HG02610 (cell line): Measurements from ENCODE around the gene NOD2.

ENCODE experiments used
- ATAC-seq: cut with Tn5 transposase; IDR thresholded peaks from one replicate; pipeline ENCODE4 v1.9.1; 2021; ENCODE audit warnings: mild to moderate bottlenecking, moderate library complexity; ENCODE audit not compliant: unreplicated experiment

The NOD2 gene

DNA sequence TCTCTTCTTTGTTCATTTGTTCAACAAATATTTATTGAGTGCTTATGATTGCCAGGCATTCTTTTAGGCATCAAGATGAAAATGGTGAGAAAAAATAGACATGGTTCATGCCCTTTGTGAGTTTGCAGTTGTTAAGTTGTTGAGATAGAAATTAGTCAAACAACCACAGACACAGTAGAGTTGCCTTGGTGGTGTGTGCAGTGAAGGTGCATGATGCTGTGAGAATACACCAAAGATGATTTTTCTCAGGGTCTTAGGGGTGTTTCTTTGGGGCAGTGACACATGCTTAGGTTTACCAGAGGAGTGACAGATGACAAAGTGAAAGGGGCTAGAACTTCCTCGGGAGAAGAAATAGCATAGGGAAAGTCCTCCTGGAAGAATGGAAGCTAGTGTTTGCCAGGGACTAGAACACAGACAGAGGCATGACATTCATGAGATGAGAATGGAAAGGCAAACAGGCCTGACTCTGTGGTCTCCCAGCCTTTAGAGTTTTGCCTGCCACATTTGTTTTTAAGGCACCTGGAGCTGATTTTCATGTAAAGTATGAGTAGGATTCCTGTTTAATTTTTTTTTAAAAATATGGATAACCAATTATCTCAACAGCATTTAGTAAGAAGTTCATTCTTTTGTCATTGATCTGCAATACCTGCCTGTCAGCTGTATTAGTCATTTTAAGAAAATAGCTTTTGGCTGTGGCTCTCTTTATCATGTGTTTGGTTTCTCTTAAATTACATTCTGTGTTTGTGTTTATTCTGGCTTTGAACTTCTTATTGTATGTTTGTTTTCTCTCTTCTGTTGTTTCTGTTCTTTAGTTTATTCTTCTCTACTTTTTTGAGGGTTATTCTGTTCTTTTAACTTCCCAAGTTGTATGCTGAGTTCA is 85.1 kb downstream of the NOD2 start:
- ATAC-seq = peak; percentile 81

DNA sequence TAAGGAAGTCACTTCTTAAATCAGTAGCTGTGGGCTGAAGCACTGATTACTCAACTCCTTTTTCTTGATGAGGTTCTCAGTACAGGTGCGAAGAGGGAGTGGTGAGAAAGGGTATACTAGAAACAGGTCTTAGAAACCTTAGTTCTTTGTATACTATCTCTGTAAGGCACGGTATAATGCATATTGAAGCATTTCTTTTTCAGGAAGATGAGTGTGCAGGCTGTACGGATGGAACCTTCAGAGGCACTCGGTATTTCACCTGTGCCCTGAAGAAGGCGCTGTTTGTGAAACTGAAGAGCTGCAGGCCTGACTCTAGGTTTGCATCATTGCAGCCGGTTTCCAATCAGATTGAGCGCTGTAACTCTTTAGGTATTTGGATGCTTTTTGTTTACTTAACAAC is 87.6 kb downstream of the NOD2 start:
- no peak for ATAC-seq

DNA sequence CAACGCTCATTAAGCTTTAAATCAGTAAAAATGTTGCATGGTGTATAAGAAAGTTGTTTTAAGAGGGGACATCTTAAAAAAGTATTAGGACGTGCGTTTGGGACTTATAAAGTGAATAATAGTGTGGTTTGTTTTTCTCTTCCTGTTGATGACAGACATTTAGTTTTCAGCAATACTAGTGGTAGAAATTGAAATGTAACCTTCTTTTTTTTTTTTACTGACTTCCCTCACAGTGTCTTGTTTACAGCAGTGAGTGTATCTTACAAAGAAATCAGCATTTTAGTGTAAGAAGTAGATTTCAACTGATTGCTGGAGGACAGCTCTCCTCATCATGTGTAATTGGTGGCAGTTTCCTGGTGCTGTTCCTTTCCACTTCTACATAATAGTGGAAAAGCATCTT is 88.1 kb downstream of the NOD2 start:
- no peak for ATAC-seq
